LNCAP (cell line): ENCODE measurements around the gene MYO15A.

ENCODE experiments used
- CTCF ChIP-seq: fragments of 450-650 bp; IDR thresholded peaks from 2 replicates; pipeline ENCODE4 v1.5.1; 2017; ENCODE audit warnings: mild to moderate bottlenecking

The MYO15A gene

DNA sequence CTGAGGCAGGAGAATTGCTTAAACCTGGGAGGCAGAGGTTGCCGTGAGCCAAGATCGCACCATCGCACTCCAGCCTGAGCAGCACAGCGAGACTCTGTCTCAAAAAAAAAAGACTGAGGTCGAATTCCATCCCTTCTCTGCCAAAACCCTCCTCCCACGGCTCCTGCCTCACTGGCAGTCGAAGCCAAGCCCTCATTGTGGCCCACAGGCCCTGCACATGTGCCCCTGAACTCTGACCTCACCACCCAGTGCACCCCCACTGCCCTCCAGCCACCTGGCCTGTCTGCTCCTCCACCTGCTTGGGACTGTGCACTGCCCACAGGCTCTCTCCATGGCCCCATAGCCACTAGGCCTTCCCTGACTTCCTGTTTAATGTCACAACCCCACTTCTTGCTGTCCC is 7.0 kb downstream of the MYO15A start:
- no peak for TF ChIP-seq CTCF

DNA sequence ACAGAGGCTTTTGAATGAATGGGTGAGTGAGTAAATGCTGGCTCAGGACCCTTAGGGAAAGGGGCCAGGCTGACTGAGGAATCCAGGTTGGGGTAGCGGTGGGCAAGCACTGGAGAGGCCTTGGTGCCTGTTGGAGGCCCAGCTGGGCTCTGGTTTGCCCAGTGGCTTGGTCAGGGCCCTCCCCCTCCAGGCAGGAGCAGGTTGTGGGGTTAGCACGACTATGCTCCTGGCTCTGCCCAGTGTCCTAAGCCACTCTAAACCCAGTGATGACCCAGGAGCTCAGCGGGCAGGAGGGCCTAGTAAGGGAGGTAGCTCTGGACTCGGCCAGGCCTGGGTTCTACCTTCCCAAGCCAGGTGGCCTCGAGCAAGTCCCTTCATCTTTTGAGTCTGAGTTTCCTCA is 7.5 kb downstream of the MYO15A start:
- TF ChIP-seq CTCF: no peak

- no peak for TF ChIP-seq CTCF
These were observed 9.0 kb downstream of the MYO15A start for GRCh38 chr17:18117533-18117932.

DNA sequence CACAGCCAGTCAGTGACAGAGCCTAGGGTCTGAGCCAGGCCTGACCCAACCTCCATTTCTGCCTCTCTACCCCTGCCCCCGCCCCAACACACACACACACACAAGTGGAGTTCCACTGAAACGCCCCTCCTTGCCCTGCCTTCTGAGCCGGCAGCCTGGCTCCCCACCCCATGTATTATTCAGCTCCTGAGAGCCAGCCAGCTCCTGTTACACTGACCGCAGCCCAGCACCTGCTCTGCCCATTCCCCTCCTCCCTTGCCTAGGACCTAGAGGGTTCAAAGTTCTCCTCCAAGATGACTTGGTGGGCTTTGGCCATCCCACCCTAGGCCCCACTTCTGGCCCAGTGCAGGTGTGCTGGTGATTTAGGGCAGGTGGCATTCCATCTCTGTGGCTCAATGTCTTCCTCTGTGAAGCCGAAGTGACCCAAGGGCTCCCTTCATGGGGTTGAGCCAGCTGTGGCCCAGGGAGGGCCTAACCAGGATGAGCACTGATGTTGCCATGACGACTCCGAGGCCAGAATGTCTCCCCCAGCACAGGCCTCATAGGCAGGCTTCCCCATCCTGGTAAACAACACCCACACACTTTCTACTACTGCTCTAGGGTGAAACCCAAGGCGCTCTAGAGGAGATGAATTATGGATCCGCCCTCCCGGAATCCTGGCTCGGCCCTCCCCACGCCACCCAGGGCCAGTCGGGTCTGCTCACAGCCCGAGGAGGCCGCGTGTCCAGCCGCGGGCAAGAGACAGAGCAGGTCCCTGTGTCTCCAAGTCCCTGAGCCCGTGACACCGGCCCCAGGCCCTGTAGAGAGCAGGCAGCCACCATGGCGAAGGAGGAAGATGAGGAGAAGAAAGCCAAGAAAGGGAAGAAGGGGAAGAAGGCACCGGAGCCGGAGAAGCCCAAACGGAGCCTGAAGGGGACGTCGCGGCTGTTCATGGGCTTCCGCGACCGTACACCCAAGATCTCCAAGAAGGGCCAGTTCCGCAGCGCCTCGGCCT is 9.7 kb downstream of the MYO15A start:
- TF ChIP-seq CTCF: no peak

DNA sequence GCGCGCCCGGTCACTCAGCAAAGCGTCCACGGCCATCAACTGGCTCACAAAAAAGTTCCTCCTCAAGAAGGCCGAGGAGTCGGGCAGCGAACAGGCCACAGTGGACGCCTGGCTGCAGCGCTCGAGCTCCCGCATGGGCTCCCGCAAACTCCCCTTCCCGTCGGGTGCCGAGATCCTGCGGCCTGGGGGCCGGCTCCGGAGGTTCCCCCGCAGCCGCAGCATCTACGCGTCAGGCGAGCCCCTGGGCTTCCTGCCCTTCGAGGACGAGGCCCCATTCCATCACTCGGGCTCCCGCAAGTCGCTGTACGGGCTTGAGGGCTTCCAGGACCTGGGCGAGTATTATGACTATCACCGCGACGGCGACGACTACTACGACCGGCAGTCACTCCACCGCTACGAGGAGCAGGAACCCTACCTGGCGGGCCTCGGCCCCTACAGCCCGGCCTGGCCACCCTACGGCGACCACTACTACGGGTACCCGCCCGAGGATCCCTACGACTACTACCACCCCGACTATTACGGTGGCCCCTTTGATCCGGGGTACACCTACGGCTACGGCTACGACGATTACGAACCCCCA is 10.7 kb downstream of the MYO15A start:
- TF ChIP-seq CTCF: no peak

DNA sequence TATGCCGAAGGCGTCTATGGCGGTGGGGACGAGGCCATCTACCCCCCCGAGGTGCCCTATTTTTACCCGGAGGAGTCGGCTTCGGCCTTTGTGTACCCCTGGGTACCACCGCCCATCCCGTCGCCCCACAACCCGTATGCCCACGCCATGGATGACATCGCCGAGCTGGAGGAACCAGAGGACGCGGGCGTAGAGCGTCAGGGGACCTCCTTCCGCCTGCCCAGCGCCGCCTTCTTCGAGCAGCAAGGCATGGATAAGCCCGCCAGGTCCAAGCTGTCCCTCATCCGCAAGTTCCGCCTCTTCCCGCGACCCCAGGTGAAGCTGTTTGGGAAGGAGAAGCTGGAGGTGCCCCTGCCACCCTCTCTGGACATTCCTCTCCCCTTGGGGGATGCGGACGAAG is 11.4 kb downstream of the MYO15A start:
- TF ChIP-seq CTCF: no peak

DNA sequence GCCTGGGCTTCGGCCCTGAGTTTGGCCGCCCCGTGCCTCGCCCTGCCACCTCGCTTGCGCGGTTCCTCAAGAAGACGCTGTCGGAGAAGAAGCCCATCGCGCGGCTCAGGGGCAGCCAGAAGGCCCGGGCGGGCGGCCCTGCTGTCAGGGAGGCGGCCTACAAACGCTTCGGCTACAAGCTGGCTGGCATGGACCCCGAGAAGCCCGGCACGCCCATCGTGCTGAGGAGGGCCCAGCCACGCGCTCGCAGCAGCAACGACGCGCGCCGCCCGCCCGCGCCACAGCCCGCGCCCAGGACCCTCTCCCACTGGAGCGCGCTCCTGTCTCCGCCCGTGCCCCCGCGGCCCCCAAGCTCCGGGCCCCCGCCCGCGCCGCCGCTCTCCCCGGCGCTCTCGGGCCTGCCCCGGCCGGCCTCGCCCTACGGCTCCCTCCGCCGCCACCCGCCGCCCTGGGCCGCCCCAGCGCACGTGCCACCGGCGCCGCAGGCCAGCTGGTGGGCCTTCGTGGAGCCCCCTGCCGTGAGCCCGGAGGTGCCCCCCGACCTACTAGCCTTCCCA is 12.0 kb downstream of the MYO15A start:
- TF ChIP-seq CTCF: no peak
